HL-60 (cell line): Measurements from ENCODE around the gene NCL.

Experiments used
- DNase-seq, 2 experiments: peaks; one replicate each; pipeline ENCODE4 v3.0.0-alpha.2; 2010 to 2020; ENCODE audit warnings: low read depth in 1 of 2, low spot score in 1 of 2
- H3K27ac ChIP-seq: fragments of 250-450 bp; sonication (Bioruptor Pico); replicated peaks from 2 replicates; pipeline ENCODE4 v1.5.1; 2020; ENCODE audit warnings: mild to moderate bottlenecking, moderate library complexity
- H3K27me3 ChIP-seq: fragments of 250-450 bp; sonication (Bioruptor Pico); 2 replicates; pipeline ENCODE4 v1.5.1; 2021; ENCODE audit warnings: mild to moderate bottlenecking, moderate library complexity; ENCODE audit not compliant: insufficient read depth, poor library complexity, severe bottlenecking
- H3K4me3 ChIP-seq: replicated peaks from 2 replicates; pipeline ENCODE4 v1.5.1; 2011; ENCODE audit warnings: mild to moderate bottlenecking, control low read depth, low read length; ENCODE audit not compliant: insufficient read depth
- CTCF ChIP-seq: IDR thresholded peaks from one replicate; pipeline ENCODE4 v1.5.1; 2011; ENCODE audit warnings: low read length, control low read depth, inconsistent platforms; ENCODE audit not compliant: insufficient read depth
- GABPA ChIP-seq: IDR thresholded peaks from 2 replicates; pipeline ENCODE4 v1.6.1; 2012; ENCODE audit warnings: low read depth
- POLR2AphosphoS5 ChIP-seq: IDR thresholded peaks from 2 replicates; pipeline ENCODE4 v1.6.1; 2012; ENCODE audit warnings: low read depth
- REST ChIP-seq: IDR thresholded peaks from 2 replicates; pipeline ENCODE4 v1.6.1; 2012; ENCODE audit warnings: low read depth; ENCODE audit not compliant: insufficient replicate concordance
- SPI1 ChIP-seq: IDR thresholded peaks from 2 replicates; pipeline ENCODE4 v1.6.1; 2012; ENCODE audit warnings: low read depth, mild to moderate bottlenecking, borderline replicate concordance

NCL gene

GRCh38 chr2:231467613-231468530 lies 3.6 kb upstream of the NCL start:
- H3K27me3 ChIP-seq = no peaks in the 10 kb centered on the region
- no peak for TF ChIP-seq POLR2AphosphoS5
- TF ChIP-seq SPI1 = no peak
- no peak for TF ChIP-seq REST
- no peak for TF ChIP-seq CTCF
- no peak for TF ChIP-seq GABPA
- DNase-seq = no peak
- H3K27ac ChIP-seq = no peak overlapping the region
- H3K4me3 ChIP-seq = no peak overlapping the region

- Histone ChIP-seq H3K4me3 (no peak overlapping the region), H3K27ac (no peak overlapping the region), H3K27me3 (no peaks in the 10 kb centered on the region)
- DNase-seq = no peak
- TF ChIP-seq CTCF = no peak
These were observed 2.8 kb upstream of the NCL start for GRCh38 chr2:231467016-231467545.

- TF ChIP-seq SPI1 (no peak; the same call in 1 of the 2 replicates), REST (peak; percentile 29), CTCF (no peak), GABPA (peak; percentile 65), POLR2AphosphoS5 (peak; percentile 62; the same call in 1 of the 2 replicates)
- H3K27ac ChIP-seq = peak overlapping the region; percentile 99
- peak; percentile 91 to 96 for DNase-seq
- H3K27me3 ChIP-seq = no peaks in the 10 kb centered on the region
- peak overlapping the region; percentile 59 for H3K4me3 ChIP-seq
These were observed 574 bp upstream of the NCL start for GRCh38 chr2:231464576-231465540.
